Measurements from ENCODE around the gene CRTC1.
A peak's percentile ranks its signal among the peaks of the same experiment; 100 is the strongest.

The CRTC1 gene

DNA sequence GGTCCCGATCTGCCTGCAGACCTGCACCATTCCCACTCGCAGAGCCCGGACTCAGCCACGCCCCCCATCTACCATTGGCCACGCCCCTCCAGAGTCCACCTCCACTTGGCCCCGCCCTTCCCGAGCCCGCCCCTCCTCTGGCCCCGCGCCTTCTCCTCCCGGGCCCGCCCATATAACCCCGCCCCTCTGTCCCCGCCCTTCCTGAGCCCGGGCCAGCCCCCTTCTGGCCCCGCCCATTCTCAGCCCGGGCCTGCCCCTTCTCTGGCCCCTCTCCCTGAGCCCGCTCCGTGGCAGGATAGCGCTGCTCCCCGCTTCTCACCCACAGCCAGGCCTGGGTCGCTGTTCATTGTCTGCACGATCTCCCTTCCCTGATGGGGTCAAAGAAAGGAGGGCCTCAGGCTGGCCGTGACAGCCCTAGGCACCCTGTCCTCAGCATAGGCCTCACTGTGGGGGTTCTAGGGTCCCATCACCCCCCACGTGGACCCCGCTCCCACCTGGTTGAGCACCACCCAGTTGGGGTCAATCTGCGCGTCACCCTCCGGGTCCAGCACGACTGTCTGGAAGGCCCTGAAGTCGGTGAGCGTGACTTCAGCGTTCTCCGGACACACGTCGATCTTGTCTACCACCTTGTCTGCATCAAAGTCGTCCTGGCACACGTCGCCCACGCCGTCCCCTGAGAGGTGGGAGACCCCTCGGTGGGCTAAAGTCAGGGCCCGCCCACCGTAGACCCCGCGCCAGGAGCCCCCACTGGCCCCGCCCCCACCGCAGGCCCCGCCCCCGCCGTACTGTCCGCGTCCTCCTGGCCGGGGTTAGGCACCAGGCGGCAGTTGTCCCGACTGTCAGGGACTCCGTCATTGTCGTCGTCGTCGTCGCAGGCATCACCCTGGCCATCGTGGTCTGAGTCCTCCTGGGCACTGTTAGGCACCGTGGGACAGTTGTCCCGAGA lies 102.0 kb downstream of the CRTC1 start:
- DNase-seq (ENCODE audit: low spot score) = peak; percentile 99

DNA sequence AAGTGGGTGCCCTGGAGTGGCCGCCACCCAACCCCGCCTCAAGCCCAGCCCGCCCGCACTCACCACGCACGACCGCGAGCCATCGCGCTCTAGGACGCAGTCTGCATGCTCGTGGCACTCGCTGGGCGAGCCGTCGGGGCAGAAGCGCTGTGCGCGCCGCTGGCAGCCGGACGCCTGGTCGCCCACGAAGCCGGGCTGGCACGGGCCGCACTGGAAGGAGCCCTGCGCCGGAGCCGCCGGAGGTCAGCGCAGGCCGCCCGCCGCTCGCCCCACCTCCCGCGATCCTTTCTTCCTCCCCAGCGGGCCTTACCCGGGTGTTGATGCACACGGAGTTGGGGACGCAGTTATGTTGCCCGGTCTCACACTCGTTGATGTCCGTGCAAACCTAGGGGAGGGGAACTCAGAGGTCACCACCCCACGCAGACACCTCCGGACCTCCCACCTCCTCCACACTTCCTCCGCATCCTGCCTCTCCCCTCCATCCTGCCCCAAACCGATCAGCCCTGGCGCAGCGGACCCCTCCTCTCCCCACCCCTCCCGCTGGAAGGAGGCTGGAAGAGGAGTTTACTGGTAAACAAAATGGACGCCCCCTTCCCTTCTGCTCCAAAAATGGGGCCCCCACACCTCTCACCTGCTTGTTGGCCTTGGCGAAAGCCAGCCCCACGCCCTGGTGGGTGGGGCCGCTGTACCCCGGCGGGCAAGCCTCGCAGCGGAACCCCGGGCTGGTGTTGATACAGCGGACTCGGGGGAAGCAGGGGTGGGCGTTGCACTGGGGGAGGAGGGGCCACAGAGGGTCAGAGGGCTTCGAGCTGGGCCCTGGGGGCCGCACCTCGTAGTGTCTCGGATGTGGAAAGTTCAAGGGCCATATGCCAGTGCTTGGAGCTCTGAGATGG lies 105.3 kb downstream of the CRTC1 start:
- DNase-seq (ENCODE audit: low spot score) = no peak

DNA sequence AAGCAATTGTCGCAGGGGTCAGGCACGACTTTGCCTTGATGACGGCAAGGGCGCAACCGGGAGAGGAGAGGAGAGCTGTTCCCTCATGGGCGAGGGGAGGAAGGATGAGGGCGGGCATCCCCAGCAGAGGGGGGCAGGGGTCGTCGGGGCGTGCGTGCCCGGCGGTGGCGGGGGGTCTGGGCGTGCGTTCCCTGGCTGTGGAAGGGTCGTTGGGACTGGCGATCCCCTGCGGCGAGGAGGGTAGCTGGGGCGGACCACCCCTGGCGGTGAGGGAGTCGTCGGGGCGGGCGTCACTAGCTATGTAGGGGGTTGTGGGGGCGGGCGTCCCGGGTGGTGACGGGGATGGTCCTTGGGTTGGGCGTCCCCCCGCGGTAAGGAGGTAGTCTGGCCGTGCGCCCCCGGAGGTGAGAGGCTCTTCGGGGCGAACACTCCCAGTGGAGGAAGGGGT lies 106.0 kb downstream of the CRTC1 start:
- no peak for DNase-seq (ENCODE audit: low spot score)

DNA sequence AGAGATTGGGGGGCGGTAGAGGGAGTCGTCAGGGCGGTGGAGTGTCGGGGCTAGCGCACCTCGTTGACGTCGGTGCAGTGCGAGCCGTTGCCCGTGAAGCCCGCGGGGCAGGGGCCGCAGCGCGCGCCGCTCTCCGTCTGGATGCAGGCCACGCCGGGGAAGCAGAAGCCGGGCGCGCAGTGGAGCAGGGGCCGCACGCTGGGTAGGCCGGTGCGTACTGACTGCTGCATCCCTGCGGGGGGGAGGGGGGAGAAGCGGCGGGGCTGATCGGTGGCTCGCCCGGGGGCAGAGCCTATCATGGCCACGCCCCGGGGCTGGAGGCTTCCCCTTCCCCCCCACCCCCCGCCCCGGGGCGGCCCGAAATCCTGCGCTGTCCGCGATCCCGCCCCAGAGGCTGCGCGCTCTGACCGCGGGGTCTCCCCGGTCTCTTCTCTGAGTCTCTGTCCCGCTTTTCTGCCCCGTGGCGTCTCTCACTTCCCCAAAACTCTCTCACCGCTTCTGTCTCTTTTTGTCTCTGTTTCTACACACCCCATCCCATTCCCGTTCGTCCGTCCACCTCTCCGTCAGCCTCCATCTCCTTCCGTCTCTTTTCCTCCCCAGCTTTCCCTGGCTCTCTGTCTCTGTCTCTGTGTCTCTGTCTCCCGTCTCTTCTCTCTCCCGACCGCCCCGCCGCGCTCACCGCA lies 106.5 kb downstream of the CRTC1 start:
- DNase-seq (ENCODE audit: low spot score) = peak; percentile 80

DNA sequence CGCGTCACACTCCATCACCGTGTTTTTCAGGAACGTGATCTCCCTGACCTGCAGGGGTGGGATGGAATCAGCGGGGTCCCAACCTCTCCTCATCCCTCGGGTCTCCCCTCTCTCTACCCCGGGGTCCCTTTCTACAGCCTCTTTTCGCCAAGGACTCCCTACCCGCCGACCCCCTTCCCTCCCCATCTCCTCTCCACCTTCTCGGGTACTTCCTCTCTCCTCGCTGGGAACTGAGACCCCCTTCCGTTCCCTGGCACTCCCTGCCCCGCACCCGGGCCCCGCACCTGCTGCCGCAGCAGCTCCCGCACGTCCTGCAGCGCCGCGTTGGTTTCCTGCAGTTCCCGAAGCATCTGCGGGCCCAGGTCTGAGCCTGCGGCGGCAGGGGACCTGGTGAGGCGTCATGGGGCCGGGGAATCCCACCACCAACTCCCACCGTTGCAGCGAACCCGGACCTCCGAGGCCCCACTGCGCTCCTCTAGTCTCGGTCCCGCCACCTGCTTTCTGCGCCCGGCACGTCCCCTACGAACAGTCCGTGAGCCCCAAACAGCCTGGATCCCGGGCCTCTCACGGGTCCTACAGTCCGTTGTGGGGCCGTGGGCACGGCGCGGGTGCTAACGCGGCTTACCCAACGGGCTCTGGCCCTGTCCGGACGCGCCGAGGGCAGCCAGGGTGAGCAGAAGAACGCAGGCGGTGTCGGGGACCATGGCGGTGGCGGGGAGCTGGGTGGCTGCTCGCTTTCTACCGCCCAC lies 107.3 kb downstream of the CRTC1 start, which contains the start of gene COMP:
COMP (minus strand) TSS at position 740 of the 749 bp plus-strand sequence; CDS start at position 704, 36 bp downstream.
- no peak for DNase-seq (ENCODE audit: low spot score)

DNA sequence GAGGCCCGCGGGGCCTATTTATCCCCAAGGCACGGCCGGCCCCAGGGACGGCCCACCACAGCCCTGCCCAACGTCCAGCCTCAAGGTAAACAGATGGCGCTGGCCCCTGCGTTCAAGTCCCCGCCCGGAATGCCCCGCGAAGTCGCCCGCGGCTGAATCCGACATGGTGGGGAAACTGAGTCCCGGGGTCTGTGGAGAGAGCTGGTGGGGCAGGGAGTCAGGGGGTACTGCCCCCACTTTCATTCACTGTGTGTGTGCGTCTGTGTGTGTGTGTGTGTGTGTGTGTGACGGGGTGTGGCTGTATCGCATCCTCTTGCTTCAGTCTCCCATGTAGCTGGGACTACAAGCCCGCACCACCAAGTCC lies 107.8 kb downstream of the CRTC1 start:
- DNase-seq (ENCODE audit: low spot score) = no peak

DNA sequence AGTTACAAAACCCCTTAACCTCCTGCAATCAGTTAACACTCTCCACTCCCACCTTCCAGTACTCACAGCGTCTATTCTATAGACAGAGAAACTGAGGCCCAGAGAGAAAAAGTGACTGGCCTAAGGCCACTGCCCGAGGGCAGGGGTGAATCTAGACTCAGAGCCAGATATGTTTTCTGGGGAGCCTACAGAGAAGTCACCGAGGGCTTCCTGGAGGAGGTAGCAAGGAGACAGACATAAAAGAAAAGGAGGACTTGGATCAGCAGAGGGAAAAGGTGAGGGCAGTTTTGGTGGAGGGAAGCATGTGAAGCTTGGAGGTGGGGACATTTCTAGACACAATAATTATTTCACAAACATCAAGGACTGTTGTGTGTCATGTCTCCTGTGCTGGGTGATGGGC lies 109.2 kb downstream of the CRTC1 start:
- DNase-seq (ENCODE audit: low spot score) = no peak

DNA sequence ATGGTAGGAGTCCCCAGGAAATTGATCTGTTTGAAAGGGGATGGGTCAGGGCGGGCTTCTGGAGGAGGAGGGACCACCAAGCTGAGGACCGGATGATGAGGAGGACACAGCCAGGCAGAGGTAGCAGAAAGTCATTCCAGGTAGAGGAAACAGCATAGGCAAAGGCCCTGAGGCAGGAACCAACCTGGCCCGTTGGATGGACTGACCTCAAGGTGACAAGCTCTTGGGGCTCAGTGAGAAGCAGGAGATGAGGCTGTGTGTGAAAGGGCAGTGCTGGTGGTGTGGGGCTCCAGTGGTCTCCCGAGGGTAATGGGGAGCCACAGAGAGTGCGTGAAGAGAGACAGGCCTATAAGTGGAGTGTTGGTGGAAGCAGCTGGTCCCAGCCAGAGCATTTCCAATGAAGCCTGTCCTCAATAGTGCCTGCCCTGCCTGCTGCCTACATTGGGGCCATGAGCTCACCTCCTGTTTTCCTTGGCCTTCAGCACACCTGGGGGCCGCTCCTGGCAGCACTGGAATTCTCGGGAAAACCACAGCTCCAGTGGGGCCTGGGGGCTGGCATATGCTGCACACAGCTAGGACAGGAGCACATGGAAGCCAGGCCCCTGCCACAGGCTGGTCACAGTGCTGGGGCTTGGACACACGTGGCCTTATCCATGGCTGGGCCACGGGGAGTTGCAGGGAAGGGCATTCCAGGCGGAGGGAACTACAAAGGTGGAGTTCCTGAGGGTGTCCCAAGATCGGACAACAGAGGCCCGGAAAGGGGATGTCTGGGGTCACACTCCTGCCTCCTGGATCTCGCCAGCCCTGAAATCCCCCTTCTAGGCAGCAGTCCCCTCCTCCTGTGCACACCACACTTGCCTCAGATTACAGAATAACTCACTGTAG lies 109.9 kb downstream of the CRTC1 start:
- no peak for DNase-seq (ENCODE audit: low spot score)

DNA sequence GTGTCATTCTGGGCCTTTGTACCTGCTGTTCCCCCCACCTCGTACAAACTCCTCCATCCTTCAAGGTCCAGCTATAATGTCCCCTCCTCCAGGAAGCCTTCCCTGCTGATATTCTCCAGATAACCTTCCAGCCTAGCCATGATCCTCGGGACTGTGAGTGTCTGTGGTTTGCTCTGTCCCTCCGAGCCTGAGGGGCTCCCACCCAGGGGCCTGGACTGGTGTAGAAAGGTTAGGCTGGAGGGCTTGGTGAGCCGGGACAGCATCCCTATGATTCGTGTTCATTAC lies 110.5 kb downstream of the CRTC1 start:
- no peak for DNase-seq (ENCODE audit: low spot score)

DNA sequence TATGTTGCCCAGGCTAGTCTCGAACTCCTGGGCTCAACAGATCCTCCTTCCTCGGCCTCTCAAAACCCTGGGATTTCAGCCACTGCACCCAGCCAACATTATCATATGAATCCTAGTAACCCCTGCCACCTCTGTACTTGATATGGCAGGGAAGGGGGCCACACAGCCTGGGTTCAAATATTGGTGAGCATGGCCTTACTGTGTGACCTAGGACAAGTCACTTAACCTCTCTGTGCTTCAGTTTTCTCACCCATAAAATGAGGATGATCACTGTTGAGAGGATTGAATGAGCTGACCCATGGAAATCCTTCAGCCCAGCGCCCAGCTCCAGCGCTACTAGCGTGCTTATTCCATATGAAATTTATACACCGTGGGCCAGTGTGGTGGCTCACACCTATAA lies 111.2 kb downstream of the CRTC1 start:
- no peak for DNase-seq (ENCODE audit: low spot score)

DNA sequence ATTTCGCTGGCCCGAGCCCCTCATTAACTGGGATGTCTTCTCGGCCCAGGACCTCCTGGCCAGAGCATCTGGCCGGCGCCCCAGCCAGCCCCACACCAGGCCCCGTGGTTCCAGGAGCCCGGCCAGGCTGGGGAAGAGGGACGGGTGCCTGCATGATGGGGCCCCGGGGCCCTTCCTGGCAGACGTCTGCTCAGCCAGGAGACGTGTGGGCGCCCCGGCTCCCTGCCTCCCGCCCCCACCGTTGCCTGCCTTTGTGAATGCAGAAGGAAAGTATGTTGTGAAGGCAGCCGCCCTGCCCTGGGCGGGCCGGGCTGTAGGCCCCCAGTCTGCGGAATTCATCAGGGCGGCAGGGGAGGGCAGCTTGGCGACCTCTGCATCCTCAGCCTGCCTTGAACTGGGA lies 112.1 kb downstream of the CRTC1 start:
- no peak for DNase-seq (ENCODE audit: low spot score)

DNA sequence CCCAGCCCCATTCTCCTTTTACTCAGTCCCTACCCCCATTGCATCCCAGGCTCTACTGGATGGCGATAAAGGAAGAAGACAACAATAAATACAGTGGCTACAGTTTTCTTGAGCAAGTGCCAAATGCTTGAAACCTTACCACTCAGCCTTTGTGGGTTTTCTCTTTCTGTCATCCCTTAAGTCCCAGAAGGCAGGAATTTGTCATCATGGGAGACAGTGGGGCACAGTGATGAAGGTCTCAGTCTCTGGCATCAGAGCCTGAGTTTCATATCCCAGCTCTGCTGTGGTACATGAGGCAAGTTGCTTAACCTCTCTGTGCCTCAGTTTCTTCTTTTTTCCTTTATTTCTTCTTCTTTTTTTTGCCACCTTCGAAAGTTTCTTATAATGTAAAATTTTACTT lies 112.8 kb downstream of the CRTC1 start:
- DNase-seq (ENCODE audit: low spot score) = no peak

DNA sequence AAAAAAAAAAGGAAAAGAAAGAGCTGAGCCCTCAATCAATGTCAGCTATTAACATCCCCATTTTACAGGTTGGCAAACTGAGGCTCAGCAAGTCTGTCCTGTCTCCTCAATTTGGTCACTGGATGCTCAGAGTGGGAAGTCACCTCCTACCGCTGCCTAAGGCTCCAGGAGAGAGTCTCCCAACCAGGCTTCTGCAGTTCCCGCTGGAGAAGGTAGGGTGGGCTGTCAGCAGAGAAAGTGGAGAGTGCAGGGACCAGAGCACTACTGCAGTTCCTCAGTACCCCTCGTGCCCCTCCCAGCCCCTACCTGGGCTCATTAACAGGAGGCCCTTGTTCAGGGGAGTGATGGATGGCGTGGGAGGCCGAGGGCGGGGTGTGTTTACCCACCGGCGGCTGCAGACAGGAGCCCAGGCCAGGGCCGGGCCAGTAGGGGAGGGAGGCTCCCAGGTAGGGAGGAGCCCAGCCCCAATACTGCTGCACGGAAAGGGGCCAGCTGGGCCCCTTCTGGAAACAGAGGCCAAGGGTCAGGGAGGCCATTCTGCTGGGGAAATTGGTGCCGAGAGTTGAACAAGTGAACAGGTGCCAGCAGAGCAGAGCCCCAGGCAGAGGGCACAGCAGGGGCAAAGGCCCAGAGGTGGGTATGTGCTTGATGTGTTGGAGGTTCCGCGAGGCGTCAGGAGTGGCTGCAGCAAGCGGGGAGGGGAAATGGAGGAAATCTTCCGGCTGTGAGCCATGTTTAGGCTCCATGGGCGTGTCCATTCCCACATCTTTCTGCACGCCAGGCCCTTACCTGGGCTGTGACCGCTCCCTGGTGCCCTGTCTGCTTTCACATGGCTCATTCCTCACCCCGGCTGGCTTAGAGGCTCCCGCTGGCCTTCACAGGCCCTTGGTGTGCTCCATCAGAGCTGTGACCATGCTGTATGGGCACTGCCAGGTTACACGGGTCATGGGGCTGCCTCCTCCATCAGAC lies 115.2 kb downstream of the CRTC1 start:
- no peak for DNase-seq (ENCODE audit: low spot score)

DNA sequence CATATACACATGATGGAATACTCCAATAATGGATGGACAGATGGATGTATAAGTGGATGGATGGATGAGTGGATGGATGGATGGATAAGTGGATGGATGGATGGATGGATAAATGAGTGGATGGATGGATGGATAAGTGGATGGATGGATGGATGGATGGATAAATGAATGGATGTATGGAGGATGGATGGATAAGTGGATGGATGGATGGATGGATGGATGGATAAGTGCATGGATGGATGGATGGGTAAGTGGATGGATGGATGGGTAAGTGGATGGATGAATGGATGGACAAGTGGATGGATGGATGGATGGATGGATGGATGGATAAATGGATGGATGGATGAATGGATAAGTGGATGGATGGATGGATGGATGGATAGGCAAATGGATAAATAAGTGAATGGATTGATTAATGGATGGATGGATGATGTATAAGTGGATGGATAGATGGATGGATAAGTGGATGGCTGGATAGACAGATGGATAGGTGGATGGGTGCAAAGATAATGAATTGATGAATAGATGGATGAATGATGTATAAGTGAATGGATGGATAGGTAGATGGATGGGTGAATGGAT lies 116.0 kb downstream of the CRTC1 start:
- DNase-seq (ENCODE audit: low spot score) = no peak

DNA sequence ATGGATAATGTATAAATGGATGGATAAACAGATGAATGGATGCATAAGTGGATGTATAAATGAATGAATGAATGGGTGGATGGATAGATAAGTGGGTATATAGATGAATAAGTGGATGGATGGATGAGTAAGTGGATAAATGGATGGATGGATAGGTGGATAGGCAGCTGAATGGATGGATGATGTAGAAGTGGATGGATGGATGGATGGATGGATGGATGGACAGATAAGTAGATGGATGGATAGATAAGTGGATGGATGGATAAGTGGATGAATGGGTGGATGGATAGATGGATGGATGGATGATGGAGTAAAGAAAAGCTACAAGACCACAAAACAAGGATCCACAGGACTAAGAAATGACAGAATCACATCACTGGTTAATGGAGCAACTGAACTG lies 116.6 kb downstream of the CRTC1 start:
- DNase-seq (ENCODE audit: low spot score) = no peak

DNA sequence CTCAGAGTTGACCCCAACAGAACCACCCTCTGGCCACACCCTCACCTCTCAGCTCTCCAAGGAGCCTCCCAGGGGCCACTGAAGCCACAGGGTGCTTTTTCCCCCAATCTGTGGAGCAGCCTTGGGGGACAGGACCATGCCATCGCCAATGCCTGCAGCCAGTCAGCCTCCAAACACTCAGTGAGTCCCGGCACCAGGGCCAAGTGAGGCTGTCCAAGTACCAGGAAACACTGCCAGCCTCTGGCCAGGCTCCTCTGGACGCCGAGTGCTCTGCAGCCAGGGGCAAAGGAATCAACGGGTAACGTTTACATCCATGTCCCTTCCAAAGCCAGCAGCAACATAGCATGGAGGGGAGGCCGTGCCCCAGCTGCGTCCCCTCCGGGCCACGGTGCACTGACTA lies 117.2 kb downstream of the CRTC1 start:
- DNase-seq (ENCODE audit: low spot score) = no peak

DNA sequence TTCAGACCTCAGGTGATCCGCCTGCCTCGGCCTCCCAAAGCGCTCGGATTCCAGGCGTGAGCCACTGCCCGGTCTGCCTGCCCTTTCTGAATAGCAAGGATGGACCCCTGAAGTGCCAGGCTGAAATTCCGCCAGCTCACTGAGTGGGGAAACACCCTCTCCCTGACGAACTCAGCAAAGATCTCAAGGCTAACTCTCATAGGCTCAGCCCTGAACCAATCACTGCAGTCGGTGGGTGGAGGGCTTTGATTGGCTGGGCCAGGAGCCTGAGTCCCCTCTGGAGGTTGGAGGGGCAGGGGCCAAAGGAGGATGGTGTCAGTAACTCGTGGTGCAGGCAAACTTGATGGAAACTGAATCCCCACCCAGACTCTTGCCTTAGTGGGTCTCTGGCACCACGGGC lies 118.9 kb downstream of the CRTC1 start:
- peak; percentile 48 for DNase-seq (ENCODE audit: low spot score)

DNA sequence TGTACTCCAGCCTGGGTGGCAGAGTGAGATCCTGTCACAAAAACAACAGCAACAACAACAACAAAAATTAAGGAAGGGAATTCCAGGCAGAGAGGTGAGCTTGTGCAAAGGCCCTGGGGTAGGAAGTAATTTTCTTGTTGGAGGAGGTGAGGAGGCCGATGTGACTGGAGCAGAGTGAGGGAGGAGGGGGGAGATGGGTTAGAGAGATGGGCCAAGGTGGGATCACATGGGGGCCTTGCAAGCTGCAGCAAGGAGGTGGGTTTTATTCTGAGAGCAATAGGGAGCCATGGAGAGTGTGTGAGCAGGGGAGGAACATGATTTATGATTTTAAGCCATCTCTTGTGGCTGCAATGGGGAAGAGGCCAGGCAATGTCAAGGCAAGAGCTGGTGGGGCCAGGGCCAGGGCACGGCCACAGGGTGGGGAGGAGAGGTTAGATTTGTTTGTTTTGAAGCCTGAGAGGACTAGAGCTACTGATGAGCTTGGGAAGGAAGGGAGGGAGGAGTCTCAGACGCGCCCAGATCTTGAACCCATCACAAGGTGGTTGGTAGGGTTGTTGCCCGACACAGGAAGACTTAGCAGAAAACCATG lies 120.2 kb downstream of the CRTC1 start:
- peak; percentile 17 for DNase-seq (ENCODE audit: low spot score)

DNA sequence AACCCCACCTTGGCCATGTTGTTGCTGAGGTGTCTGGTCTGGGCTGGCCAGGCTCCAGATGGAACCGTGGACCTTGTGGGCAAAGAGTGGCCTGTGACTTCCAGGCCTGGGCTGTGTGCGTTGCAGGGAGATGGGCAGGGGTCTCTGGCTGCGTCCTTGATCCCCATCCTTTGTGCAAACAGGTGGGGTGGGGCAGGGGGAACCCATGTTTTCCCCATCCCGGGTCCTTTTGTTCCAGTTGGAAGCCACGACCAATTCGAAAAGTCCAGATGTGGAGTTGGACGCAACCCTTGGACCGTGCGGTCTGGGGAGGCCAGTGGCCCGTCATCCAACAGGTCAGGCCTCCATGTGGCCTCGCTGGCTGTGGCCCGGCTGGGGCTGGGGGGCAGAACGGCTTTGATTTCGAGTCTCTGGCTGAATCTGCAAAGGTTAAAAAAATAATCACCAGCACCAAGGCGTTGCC lies 120.7 kb downstream of the CRTC1 start:
- DNase-seq (ENCODE audit: low spot score) = no peak
